Measurements from ENCODE around the gene KLHL5. TPM values are rescaled to one million over a fixed set of nuclear protein-coding genes. Genes with fewer than 3 reads are reported as not detected.
A peak's percentile ranks its signal among the peaks of the same experiment; 100 is the strongest.

KLHL5 gene
- total and polyA plus RNA-seq, 9 of the 15 experiments (the other 6 are each of a cell fraction or from before 2014, with no cell fraction given) = 8.0 to 30.8 (median 22.1) TPM

DNA sequence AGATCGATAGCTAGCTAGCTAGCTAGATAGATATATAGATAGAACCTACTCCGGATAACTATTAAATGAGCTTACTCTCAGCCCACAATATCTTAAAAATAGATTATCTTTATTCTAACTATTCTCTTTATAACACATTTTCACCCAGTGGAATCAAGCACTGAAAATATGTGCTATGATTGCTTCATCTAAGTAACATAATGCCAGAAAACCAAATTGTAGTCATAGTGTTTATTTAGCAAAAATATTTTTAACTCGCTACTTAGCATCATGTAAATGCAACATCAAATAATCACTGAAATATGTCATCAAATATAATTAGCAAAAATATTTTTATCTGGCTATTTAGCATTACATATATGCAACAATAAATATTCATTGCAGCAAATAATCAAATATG lies 31.3 kb upstream of the KLHL5 start:
- peak overlapping the region in 1 of 2 experiments; percentile 49; a peak in 3 of 4 replicates for H3K9ac ChIP-seq (ENCODE audit: insufficient read depth in 1 of 2, low read depth in 2 of 2, low read length in 2 of 2)
- H3K4me3 ChIP-seq = peak overlapping the region; percentile 17
- POLR2A ChIA-PET = interaction anchor here (1.0 to 1.4 kb wide), 2 partner anchors 13 to 20 kb away, joined by 5 to 11 read pairs; no protein-coding TSS in a partner anchor
- no peaks in the 10 kb centered on the region for H4K20me1 ChIP-seq (replicated peaks; ENCODE audit: control insufficient read depth, insufficient read depth, low read length)
- H3K27ac ChIP-seq (ENCODE audit: extremely low read depth, low read depth, low read length) = peak overlapping the region; percentile 62; the same call in 2 of the 3 replicates
- no peaks in the 10 kb centered on the region for H3K36me3 ChIP-seq (ENCODE audit: control insufficient read depth, insufficient read depth, low read length)
- H2AFZ ChIP-seq (ENCODE audit: low read depth, low read length) = peak overlapping the region; percentile 77
- 0 out of 2 replicates have a peak, but pooled peaks have one; percentile 58 for TF ChIP-seq GTF2E2 (tag; IDR thresholded peaks at IDR 0.05)
- 0 out of 2 replicates have a peak, but pooled peaks have one; percentile 35 for TF ChIP-seq GATAD2B (IDR thresholded peaks at IDR 0.05; ENCODE audit: borderline replicate concordance)
- no peak for TF ChIP-seq SUPT5H (IDR thresholded peaks at IDR 0.05)
- TF ChIP-seq POLR2H (tag; IDR thresholded peaks at IDR 0.05; ENCODE audit: low read depth) = peak; percentile 33; the same call in 1 of the 2 replicates
- TF ChIP-seq, protein P1, sequence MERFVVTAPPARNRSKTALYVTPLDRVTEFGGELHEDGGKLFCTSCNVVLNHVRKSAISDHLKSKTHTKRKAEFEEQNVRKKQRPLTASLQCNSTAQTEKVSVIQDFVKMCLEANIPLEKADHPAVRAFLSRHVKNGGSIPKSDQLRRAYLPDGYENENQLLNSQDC (CRISPR knock-in tag; IDR thresholded peaks at IDR 0.05) = no peak
- TF ChIP-seq CEBPB (tag; IDR thresholded peaks at IDR 0.05) = peak; percentile 34; the same call in 1 of the 2 replicates
- TF ChIP-seq, protein P2, sequence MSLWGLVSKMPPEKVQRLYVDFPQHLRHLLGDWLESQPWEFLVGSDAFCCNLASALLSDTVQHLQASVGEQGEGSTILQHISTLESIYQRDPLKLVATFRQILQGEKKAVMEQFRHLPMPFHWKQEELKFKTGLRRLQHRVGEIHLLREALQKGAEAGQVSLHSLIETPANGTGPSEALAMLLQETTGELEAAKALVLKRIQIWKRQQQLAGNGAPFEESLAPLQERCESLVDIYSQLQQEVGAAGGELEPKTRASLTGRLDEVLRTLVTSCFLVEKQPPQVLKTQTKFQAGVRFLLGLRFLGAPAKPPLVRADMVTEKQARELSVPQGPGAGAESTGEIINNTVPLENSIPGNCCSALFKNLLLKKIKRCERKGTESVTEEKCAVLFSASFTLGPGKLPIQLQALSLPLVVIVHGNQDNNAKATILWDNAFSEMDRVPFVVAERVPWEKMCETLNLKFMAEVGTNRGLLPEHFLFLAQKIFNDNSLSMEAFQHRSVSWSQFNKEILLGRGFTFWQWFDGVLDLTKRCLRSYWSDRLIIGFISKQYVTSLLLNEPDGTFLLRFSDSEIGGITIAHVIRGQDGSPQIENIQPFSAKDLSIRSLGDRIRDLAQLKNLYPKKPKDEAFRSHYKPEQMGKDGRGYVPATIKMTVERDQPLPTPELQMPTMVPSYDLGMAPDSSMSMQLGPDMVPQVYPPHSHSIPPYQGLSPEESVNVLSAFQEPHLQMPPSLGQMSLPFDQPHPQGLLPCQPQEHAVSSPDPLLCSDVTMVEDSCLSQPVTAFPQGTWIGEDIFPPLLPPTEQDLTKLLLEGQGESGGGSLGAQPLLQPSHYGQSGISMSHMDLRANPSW (CRISPR knock-in tag; IDR thresholded peaks at IDR 0.05) = no peak
- TF ChIP-seq CEBPG (CRISPR knock-in tag; IDR thresholded peaks at IDR 0.05) = no peak
- TF ChIP-seq CEBPG (tag; conservative IDR thresholded peaks at IDR 0.05 in 1 of 2, IDR thresholded peaks at IDR 0.05 in 1 of 2) = peak; percentile 42 to 74; a peak in 2 of 4 replicates
- TF ChIP-seq RBFOX2 (IDR thresholded peaks at IDR 0.05; ENCODE audit: low read depth, low read length) = peak; percentile 40; the same call in 1 of the 2 replicates
- no peak for TF ChIP-seq ZNF174 (CRISPR knock-in tag; IDR thresholded peaks at IDR 0.05)
- CTCF ChIA-PET (ENCODE audit: low intra/inter-chr PET ratio) = no interaction called here
- H3K9me1 ChIP-seq (ENCODE audit: control insufficient read depth, insufficient read depth, low read length) = no peaks in the 10 kb centered on the region
- DNase-seq (ENCODE audit: extremely low read depth in 1 of 4, low spot score in 3 of 4) (no peak), FAIRE-seq (no peak), ATAC-seq (peak; percentile 3; the same call in 1 of the 3 replicates)
- peaks cover 12 to 14% of the 10 kb centered on the region in 2 experiments; a peak in 4 of 5 replicates for H3K4me1 ChIP-seq (replicated peaks in 1 of 2; ENCODE audit: control insufficient read depth in 2 of 2, insufficient read depth in 2 of 2, low read length in 2 of 2)
- no peaks in the 10 kb centered on the region for H3K9me3 ChIP-seq (replicated peaks; ENCODE audit: control insufficient read depth, insufficient read depth, low read depth, low read length)
- no TSS peak for BruUV-seq (replicated peaks)
- 20% methylated on average over 3 of the region's 3 CpGs for WGBS (ENCODE audit: insufficient coverage, low coverage, missing lambda C conversion rate)
- peak overlapping the region; percentile 13; the same call in 1 of the 2 replicates for H3K4me2 ChIP-seq (ENCODE audit: insufficient read depth, low read length)
- peaks cover 15% of the 10 kb centered on the region; the same call in 2 of the 3 replicates for H3K79me2 ChIP-seq (ENCODE audit: control insufficient read depth, insufficient read depth, low read length)
- in situ Hi-C loops (cut with MboI) = no loop called here
- H3K27me3 ChIP-seq (ENCODE audit: control insufficient read depth in 2 of 2, insufficient read depth in 2 of 2, low read length in 2 of 2) = no peaks in the 10 kb centered on the region
- intact Hi-C loops (cut with micrococcal nuclease) = no loop called here
